DMS114 treated with DMSO at 0.1 percent for 48 hours (cell line): Measurements from ENCODE around the gene KCNJ15.

Experiments used
- DNase-seq: peaks from one replicate; lab custom pipeline; 2025; ENCODE audit not compliant: unreplicated experiment; lab: John Stamatoyannopoulos, UW

Gene KCNJ15

DNA sequence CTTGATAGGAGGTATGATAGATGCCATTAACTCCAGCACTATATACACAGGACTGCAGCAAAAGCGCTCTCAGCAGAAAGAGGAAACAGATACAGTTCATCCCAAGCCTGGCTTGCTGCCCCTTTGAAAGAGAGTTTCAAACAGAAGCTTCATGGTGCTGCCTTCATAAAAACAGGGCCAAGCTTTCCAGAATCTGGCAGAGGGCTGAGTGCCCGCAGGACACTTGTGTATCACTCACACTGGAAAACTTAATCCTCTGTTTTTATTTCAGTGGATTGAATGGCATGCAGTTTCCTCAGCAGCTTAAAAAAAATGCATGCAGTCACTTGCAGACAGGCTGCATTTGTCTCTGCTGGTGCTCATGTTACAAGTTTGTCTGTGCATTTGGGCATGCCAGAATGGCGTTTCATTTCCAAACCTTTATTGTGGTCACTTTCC is 40.4 kb downstream of the KCNJ15 start:
- DNase-seq: no peak

DNA sequence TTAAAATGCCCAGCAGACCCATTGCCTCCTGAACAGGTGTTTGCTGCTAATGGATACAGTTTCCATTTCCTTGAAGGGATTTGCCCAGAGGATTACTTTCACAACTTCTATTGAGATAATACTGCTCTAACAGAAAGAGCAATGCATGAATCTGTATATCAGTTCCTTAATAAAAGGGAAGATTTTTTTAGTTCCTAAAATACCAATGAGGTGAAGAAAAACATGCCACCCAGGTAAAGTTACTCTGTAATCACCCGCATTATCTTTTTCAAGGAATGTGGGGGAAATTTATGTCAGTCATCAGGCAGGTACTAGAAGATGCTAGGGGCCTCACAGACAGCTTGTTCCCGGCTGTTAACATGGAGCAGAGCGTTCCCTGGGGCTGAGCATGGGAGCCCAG is 41.1 kb downstream of the KCNJ15 start:
- no peak for DNase-seq

DNA sequence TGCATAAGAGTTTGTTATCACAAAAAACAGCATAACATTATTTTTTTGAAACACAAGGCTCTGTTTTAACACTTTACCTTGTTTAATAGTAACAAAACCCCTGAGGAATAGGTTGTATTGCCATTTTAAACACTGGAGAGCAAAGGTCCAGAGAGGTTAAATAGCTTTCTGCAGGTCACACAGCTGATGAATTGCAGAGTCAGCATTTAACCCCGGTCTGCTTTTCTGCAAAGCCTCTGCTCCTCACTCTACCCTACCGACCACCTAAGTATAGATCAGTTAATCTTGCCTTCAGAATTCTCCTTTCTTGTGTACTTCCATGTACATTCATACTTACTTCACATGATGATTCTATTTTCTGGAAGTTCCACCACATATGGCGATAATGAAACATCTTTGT is 42.0 kb downstream of the KCNJ15 start:
- DNase-seq: no peak

DNA sequence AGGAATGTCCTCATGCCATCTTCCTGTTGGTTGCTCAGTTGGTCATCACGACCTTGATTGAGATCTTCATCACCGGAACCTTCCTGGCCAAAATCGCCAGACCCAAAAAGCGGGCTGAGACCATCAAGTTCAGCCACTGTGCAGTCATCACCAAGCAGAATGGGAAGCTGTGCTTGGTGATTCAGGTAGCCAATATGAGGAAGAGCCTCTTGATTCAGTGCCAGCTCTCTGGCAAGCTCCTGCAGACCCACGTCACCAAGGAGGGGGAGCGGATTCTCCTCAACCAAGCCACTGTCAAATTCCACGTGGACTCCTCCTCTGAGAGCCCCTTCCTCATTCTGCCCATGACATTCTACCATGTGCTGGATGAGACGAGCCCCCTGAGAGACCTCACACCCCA is 42.9 kb downstream of the KCNJ15 start:
- DNase-seq: no peak

DNA sequence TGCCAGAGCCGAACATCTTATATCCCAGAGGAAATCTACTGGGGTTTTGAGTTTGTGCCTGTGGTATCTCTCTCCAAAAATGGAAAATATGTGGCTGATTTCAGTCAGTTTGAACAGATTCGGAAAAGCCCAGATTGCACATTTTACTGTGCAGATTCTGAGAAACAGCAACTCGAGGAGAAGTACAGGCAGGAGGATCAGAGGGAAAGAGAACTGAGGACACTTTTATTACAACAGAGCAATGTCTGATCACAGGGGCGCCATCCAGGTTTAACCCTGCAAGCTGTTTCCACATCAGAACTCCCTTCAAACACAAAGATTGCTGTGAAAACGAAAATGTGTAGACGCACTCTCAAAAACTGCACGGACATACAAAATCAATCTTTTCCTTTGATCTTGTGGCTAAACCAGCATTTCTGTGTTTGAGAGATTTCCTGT is 43.4 kb downstream of the KCNJ15 start:
- no peak for DNase-seq

DNA sequence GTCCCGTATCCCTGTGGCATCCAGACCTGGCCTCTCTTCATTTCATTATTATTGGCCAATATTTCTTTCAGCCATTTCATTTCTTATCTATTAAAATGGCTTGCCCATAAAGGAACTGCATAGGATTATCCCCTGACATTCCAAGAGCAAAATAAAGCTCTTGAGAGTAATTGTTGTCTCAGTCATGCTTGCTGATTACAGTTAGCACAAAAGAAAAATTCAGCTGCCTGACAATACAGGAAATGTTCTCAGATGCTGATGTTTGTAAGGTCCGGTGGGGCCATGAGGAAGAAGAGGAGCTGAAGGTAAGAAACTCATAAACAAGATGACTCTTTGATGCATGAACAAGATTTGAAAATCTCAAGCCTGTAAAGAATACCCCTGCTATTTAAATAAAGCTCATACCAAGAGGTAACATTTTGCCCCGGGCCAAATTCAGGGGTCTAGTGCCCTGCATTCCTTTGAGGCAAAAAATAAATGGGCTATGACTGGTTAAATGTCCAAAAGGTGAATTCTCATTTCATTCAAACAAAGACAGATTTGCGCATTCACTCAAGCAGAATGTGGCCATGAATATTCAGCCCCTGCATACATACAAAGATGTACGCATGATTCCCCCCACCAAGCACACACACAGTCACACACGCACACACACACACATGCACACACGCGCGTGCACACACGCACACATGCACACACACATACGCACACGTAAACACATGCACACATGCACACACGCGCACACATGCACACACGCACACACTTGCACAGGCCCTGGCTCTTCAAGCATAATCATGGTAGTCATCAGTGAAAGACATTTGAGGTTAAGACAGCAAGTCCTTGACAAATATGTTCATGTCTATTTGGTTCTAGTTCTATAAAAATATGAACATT is 44.8 kb downstream of the KCNJ15 start:
- no peak for DNase-seq

DNA sequence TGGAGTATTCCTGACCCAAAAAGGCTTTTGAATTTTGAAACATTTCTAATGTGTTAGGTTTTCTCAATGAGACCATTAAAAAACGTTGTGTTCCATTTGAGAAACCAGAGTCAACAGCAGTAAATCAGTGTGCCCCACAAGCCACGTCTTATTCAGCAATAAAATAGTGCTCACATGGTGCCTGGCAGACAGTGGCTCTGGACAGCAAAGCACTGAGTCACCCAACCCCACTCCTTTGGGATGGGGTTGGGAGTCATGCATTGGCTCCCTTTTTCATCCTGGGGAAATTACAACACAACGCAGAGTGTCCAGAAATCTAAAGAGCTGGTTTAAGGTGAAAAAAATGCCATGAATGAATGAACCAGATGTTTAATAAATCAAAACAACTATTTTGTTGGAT is 46.5 kb downstream of the KCNJ15 start:
- no peak for DNase-seq

DNA sequence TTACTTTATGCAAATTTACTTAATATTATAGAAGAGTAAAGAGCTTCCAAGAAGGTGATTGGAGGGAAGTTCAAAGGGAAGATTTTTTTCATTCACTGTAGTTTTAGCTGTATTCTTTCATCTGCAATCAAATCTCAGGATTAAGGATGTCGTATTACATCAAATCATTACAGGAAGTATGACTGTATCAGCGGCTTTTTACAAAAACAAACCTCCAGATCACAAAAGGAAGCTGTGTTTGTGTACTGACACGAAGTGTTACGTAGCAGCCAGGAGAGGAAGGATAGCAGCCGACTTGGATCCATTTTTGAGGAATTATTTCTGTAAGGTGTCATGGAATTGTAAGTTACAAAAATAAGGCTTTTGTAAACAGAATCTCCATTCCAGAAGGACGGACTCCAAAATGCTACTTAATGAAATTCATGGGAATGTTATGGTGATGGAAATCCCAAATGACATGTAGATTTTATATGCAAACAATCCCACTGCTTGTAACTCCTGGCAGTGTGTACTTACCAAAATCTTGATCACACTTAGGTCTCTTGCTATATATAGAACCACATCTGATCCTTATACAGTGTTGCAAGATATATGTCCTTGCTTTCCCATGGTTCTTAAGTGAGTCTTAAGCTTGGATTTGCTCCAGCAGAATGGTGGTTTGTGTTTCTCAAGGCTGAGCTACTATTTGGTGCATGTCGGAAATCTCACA is 49.8 kb downstream of the KCNJ15 start:
- no peak for DNase-seq

DNA sequence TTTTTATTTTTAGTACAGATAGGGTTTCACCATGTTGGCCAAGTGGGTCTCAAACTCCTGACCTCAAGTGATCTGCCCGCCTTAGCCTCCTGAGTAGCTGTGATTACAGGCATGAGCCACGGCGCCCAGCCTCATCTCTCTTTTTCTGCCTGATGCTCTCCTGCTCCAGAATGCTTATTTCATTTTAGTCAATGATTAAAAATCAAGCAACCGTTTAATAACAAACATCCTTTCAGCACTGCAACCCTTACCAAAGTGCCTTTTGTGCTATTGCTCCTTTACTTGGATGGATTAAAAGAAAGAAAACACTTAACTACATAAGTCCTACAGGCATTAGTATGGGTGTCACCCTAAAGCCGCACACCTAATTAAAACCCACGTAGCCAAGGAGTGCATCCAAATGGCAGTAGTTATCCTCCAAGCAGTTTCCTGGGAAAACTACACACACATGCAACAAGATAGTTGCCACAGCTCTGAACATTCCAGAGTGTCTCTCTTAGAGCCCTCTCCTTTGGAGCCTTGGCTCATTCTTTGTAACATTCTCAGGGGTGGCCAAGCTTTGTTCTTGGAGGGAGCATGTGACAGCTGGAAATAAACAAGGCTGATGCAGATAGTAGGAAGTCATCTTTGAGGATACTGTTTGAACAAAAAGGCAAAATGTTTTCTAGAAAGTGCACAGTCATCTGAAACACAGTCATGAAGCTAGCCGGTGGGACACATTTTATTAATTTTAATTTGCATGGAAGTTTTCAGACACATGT is 51.2 kb downstream of the KCNJ15 start:
- DNase-seq: no peak

DNA sequence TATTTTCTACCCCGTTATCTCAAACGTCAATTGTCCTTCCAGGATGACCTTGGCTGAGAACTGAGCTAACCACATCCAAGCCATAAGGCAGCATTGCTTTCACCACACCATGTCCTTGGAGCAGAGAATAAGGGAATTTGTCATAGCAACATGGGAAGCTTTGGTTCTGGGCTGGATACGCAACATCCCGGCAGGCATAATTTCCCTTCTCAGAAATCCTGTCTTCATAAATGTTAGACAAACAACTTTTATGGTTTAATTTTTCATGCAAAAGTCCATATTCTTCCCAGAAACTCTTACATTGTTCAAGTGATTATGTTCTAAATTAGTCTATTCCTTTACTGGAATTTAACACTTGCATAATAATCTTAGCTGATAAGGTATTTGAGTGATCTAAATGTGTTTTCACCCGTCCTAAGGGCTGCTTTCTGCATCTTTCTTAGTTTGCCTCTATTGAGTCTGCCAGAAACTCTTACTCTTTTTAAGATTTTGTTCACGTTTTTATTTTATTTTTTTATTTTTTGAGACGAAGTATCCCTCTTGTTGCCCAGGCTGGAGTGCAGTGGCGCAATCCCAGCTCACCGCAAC is 51.8 kb downstream of the KCNJ15 start:
- no peak for DNase-seq

DNA sequence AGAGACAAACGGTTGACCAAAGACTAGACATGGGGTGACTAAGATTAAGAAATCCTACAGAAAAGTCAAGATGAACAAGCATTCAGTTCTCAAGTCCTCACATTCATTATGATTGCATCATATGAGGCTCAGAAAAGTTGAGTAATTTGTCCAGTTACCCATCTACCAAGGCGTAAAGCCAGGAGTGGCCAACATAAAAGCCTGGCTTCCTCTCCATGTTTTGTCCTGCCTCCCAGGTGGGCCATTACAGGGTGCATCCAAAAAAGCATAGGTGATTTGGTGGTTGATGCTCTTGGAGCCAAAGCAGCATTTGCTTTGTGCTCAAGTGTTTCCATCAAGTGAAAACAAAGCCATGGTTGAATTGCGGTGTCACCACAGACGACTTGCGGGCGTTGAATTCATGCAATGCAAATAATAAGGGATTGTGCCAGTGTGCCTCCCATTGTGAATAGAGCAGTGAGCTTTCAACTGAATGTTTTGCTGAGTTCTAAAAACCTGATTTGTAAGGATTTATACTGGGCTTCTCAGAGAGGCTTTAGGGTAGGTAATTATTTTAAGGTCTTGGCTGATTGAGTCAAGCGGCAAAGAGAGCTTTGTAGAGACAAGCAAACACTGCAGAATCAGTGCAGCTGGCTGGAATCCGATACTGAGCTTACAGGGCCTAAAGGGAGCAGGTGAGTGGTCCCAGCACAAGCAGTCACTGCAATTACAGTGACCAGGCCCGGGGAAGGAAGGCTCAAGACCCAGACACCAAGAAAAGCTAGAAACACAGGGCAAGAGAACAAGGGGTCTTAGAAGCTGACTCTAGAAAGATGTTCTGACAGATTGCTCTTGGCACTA is 54.1 kb downstream of the KCNJ15 start:
- DNase-seq: no peak

DNA sequence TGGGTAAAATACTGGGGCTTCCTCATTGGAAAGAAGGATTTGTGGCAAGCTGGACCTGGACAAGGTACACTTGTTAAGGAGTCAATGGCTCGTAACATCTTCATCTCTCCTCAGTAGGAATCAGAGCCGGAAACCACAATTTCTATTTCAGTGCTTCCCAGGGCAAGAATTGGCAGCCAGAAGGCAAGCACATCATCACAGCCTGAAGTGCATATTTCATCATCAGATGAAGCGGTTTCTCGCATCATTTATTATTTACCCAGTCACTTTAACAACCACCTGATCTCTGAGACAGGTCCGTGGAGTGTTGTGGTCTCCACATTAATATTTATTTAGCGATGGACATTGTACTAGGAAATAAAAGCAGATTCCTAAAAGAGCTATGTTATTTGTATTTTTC is 55.0 kb downstream of the KCNJ15 start:
- no peak for DNase-seq

DNA sequence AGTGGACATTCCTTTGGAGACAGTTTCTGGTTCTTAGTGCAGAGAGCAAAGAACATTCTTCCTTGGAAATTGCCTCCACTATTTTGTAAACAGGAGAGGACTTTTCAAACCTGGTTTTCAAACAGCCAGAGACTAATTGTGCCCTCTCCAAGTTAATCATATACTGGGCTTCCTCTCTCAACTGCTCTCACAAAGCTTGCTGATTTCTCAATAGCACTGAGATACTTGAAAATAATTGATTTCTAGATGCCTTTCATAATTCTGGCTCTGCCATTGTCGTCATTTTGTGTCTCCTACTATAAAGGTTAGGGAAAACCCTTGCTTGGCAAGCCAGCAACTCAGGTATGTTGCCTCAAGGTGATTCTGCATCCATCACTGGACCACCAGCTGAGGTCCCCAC is 56.0 kb downstream of the KCNJ15 start:
- no peak for DNase-seq

DNA sequence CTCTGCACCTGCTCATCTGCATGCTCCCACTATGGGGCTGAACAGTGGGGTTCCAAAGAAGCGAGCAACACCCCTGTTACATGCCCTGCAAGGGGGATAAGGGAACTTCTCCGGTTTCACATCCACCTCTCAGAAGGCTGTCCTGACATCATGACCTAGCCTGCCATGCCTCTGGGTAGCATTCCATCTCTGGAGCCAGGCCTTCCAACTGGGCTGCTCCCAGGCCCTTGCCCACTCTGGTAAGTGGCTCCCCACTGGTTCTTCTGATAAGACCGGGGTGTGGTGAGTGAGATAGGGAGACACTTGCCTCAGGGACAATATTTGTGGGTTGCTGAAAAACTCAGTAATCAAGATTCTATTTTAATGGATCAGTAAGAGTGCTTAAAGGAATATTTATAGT is 57.8 kb downstream of the KCNJ15 start:
- DNase-seq: no peak

DNA sequence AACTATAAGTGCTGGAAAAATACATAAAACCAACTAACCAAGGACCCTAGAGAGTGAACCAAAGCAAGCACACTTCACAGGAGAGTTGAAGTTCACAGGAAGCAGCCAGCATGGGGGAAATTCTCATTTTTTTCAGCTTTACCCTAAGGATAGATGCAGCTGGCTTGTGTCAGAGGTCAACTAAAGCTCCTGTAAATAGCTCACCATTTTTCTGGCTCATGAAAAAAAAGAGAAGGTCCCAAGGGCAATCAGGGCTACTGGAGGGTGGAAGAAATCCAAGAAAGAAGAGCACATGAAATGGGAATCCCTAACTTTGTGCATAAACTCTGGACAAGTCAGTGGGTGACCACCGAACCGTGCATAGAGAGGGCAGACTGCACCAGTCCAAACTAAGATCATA is 58.3 kb downstream of the KCNJ15 start:
- no peak for DNase-seq

DNA sequence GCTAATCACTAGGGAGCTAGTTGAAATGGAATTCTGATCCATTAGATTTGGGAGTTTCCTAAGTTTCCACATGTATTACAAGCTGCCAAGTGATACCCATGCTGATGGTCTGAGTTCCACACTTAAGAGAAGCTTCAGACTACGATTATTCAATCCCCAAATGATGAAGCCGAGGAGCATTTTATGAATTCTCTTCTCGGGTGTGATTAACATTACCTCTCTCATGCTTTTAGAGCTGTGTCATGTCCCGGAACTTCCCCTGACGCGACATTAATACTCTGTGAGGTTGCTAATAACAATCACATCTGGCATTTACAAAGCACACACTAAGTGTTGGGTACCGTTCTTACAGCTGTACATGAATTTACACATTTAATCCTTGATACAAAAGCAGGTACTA is 63.0 kb downstream of the KCNJ15 start:
- no peak for DNase-seq

DNA sequence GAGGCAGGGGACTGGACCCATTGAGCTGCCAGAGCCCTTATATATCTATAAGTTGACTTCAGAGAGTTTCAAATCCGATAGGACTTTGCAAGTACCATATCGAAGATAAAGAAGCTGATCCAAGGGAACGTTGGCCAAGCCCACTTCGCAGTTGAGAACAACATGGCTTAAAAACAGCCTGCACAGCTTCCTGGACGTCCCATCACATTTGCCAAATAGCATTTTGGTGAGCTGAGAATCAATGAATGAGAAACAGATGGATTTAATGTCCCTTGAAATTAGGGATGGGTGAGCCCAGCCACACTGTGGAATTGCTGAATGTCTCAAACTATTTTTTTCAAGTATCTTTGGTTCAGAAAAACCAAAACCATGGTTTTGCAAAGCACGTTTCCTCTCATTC is 64.8 kb downstream of the KCNJ15 start:
- no peak for DNase-seq

DNA sequence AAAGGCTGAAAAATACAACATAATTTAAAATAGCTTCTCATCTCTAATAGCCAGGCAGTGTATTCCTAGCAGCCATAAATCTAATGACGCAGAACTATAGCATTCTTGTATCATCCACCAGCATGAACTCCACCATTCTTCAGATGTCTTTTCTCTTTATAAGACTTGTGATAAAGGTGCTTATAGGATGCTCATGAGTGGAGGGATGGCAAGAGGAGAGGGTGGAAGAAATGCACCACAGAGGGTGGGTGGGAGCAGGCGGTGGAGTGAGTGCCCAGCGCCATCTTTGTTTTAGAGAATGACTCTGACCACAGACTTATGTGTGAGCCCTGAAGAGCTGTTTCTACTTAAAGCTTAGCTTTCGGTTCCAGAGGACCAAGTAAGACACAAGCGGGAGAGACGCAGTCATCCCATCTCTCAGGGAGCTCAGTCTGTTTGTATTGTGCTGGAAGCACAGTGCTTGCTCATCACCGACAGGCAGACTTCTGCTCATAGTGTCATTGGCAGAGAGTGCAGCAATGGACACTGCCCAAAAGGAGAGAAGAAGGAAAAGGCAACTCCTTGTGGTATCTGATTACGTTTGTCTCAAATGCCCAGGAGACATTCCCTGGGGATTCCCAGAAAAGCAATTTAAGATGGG is 65.6 kb downstream of the KCNJ15 start:
- no peak for DNase-seq

DNA sequence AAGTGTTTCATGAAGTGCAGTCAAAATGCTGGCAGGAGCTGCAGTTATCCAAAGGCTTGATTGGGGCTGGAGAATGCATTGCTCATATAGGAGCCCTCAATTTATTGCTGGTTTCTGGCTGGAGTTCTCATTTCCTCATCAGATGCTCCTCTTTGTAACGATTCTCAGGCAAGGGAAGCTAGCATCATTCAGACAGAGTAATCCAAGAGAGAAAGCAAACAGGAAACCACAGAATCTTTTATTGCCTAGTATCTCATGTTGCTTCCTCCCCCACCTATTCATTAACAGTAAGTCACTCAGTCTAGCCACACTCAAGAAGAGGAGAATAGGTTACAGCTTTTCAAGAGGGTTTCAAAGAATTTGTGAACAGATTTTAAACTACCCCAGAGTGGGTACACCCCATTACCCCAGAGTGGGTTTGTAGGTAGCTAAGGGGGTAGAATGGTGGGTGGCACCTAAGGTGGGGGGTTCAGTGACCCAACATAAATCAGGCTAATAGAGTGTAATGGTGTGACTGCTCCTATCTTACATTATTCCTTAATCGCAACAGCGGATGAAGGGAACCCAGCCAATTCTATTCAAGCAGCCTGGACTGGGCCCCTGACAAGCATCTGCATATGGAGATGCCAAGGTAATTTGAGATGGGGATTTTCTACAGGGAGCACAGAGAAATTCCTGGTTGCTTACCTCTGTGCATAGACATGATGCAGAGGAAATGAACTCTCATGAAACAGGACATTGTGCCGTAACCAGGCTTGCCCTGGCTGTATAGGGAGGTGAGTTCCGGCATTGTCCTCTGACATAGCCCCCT is 67.1 kb downstream of the KCNJ15 start:
- no peak for DNase-seq
